ENCODE data around the gene POLE.
A peak's percentile ranks its signal among the peaks of the same experiment; 100 is the strongest.

POLE gene

GRCh38 chr12:132687211-132688164, at the start of gene POLE, which contains the start of gene PXMP2:
POLE (minus strand) TSS chr12:132687342; CDS start chr12:132687315, 27 bp downstream.
PXMP2 (plus strand) TSS chr12:132687587; CDS start chr12:132687671, 84 bp downstream.
- peak; percentile 80 for DNase-seq (ENCODE audit: low read depth)
- H3K4me3 ChIP-seq (ENCODE audit: low read depth, low read length), result peak within 1 kb of the TSS; percentile 68

GRCh38 chr12:132736913-132737312, 49.8 kb upstream of the POLE start:
- no peak for DNase-seq (ENCODE audit: low read depth)
- H3K4me3 ChIP-seq (ENCODE audit: low read depth, low read length), result no peak overlapping the region

GRCh38 chr12:132736378-132736777, 49.2 kb upstream of the POLE start:
- no peak for DNase-seq (ENCODE audit: low read depth)
- no peak overlapping the region for H3K4me3 ChIP-seq (ENCODE audit: low read depth, low read length)

GRCh38 chr12:132735496-132735895, 48.4 kb upstream of the POLE start:
- no peak overlapping the region for H3K4me3 ChIP-seq (ENCODE audit: low read depth, low read length)
- DNase-seq (ENCODE audit: low read depth), result no peak

- no peak overlapping the region for H3K4me3 ChIP-seq (ENCODE audit: low read depth, low read length)
- no peak for DNase-seq (ENCODE audit: low read depth)
These were observed 47.1 kb upstream of the POLE start for GRCh38 chr12:132734206-132734605.

- no peak overlapping the region for H3K4me3 ChIP-seq (ENCODE audit: low read depth, low read length)
- DNase-seq (ENCODE audit: low read depth), result no peak
These were observed 44.4 kb upstream of the POLE start for GRCh38 chr12:132731574-132731973.

GRCh38 chr12:132730353-132730752, 43.2 kb upstream of the POLE start:
- H3K4me3 ChIP-seq (ENCODE audit: low read depth, low read length), result no peak overlapping the region
- no peak for DNase-seq (ENCODE audit: low read depth)

- no peak overlapping the region for H3K4me3 ChIP-seq (ENCODE audit: low read depth, low read length)
- DNase-seq (ENCODE audit: low read depth), result no peak
These were observed 42.6 kb upstream of the POLE start for GRCh38 chr12:132729541-132730320.

GRCh38 chr12:132728502-132728901, 41.4 kb upstream of the POLE start:
- no peak for DNase-seq (ENCODE audit: low read depth)
- H3K4me3 ChIP-seq (ENCODE audit: low read depth, low read length), result no peak overlapping the region

GRCh38 chr12:132727091-132727794, 40.1 kb upstream of the POLE start:
- H3K4me3 ChIP-seq (ENCODE audit: low read depth, low read length), result no peak overlapping the region
- DNase-seq (ENCODE audit: low read depth), result no peak

- no peak overlapping the region for H3K4me3 ChIP-seq (ENCODE audit: low read depth, low read length)
- no peak for DNase-seq (ENCODE audit: low read depth)
These were observed 39.2 kb upstream of the POLE start for GRCh38 chr12:132726386-132726785.

GRCh38 chr12:132724506-132725241, 37.5 kb upstream of the POLE start:
- peak; percentile 3 for DNase-seq (ENCODE audit: low read depth)

GRCh38 chr12:132723764-132724140, 36.6 kb upstream of the POLE start:
- no peak for DNase-seq (ENCODE audit: low read depth)
- H3K4me3 ChIP-seq (ENCODE audit: low read depth, low read length), result no peak overlapping the region

More at GRCh38 chr12:132724506-132725241, 37.5 kb upstream of the POLE start:
- H3K4me3 ChIP-seq (ENCODE audit: low read depth, low read length), result no peak overlapping the region

GRCh38 chr12:132723015-132723763, 36.0 kb upstream of the POLE start:
- DNase-seq (ENCODE audit: low read depth), result no peak
- no peak overlapping the region for H3K4me3 ChIP-seq (ENCODE audit: low read depth, low read length)

- no peak for DNase-seq (ENCODE audit: low read depth)
These were observed 33.6 kb upstream of the POLE start for GRCh38 chr12:132720606-132721345.

GRCh38 chr12:132719954-132720324, 32.8 kb upstream of the POLE start:
- no peak for DNase-seq (ENCODE audit: low read depth)
- H3K4me3 ChIP-seq (ENCODE audit: low read depth, low read length), result no peak overlapping the region

More at GRCh38 chr12:132720606-132721345, 33.6 kb upstream of the POLE start:
- H3K4me3 ChIP-seq (ENCODE audit: low read depth, low read length), result no peak overlapping the region

GRCh38 chr12:132719141-132719953, 32.2 kb upstream of the POLE start:
- no peak overlapping the region for H3K4me3 ChIP-seq (ENCODE audit: low read depth, low read length)
- DNase-seq (ENCODE audit: low read depth), result no peak

All from skeletal muscle cell (primary cell).